ENCODE data around the gene S100A10. TPM values are rescaled to one million over a fixed set of nuclear protein-coding genes. Genes with fewer than 3 reads are reported as not detected.

Gene S100A10
- total RNA-seq, 1 experiment from 2014 or later = 161 TPM

- TF ChIP-seq AFF4 (CRISPR knock-in tag; IDR thresholded peaks at IDR 0.05; ENCODE audit: borderline replicate concordance) = no peak
- TF ChIP-seq ZNF532 (CRISPR knock-in tag; IDR thresholded peaks at IDR 0.05; ENCODE audit: borderline replicate concordance) = no peak
- TF ChIP-seq MXD4 (CRISPR knock-in tag; IDR thresholded peaks at IDR 0.05; ENCODE audit: borderline replicate concordance) = no peak
- TF ChIP-seq NFE2L1 (CRISPR knock-in tag; IDR thresholded peaks at IDR 0.05) = no peak
- TF ChIP-seq IRF2 (CRISPR knock-in tag; IDR thresholded peaks at IDR 0.05; ENCODE audit: borderline replicate concordance, low read depth) = no peak
- TF ChIP-seq ZNF219 (CRISPR knock-in tag; IDR thresholded peaks at IDR 0.05; ENCODE audit: borderline replicate concordance) = no peak
- TF ChIP-seq ATF1 (CRISPR knock-in tag; IDR thresholded peaks at IDR 0.05) = no peak
- TF ChIP-seq E2F5 (CRISPR knock-in tag; IDR thresholded peaks at IDR 0.05) = no peak
- no peak for TF ChIP-seq ZNF512 (CRISPR knock-in tag; IDR thresholded peaks at IDR 0.05; ENCODE audit: borderline replicate concordance)
Observed at GRCh38 chr1:151942882-151943281, 50.8 kb downstream of the S100A10 start (continued).

- no peaks in the 10 kb centered on the region for H3K27me3 Mint-ChIP-seq (ENCODE audit: low read depth)
- ATAC-seq = no peak
- no peak for DNase-seq (ENCODE audit: low spot score)
- POLR2A ChIA-PET = no interaction called here
- no peaks in the 10 kb centered on the region for H3K9me3 Mint-ChIP-seq
- H3K27ac Mint-ChIP-seq = no peak overlapping the region
- H3K4me1 Mint-ChIP-seq = peaks cover 10% of the 10 kb centered on the region
- CTCF ChIA-PET = interaction anchor here (0.7 to 1.7 kb wide), 2 partner anchors 61 to 73 kb away, joined by 5 to 6 read pairs; no protein-coding TSS in a partner anchor
- no peaks in the 10 kb centered on the region for H3K36me3 Mint-ChIP-seq
- H3K4me3 Mint-ChIP-seq = no peak overlapping the region
- TF ChIP-seq SMAD3 (CRISPR knock-in tag; IDR thresholded peaks at IDR 0.05; ENCODE audit: borderline replicate concordance) (no peak), CDX4 (CRISPR knock-in tag; IDR thresholded peaks at IDR 0.05; ENCODE audit: borderline replicate concordance) (no peak), MXD4 (CRISPR knock-in tag; IDR thresholded peaks at IDR 0.05; ENCODE audit: borderline replicate concordance) (no peak), ATF2 (CRISPR knock-in tag; IDR thresholded peaks at IDR 0.05; ENCODE audit: borderline replicate concordance, low read depth) (no peak), AFF4 (CRISPR knock-in tag; IDR thresholded peaks at IDR 0.05; ENCODE audit: borderline replicate concordance) (no peak), TEAD1 (CRISPR knock-in tag; IDR thresholded peaks at IDR 0.05) (no peak), FOXK1 (CRISPR knock-in tag; IDR thresholded peaks at IDR 0.05) (no peak), ZSCAN18 (CRISPR knock-in tag; IDR thresholded peaks at IDR 0.05) (no peak), NFYB (CRISPR knock-in tag; conservative IDR thresholded peaks at IDR 0.05; ENCODE audit: low read depth) (no peak)
Observed at GRCh38 chr1:151940541-151940940, 53.1 kb downstream of the S100A10 start.

Data from WTC11 (cell line).